Gastrocnemius medialis (tissue), 4 donors: ENCODE data around the gene EVA1C.

ENCODE experiments used
- CTCF ChIP-seq, 5 experiments: fragments of 450-650 bp in 3 of 5; fragments of 200-600 bp in 2 of 5; sonication (generic) in 2 of 5; IDR thresholded peaks in 4 of 5; conservative IDR thresholded peaks in 1 of 5; 1 replicate in 4 of 5; 2 replicates in 1 of 5; pipeline ENCODE4 v1.5.1; 2016 to 2019; ENCODE audit warnings: antibody characterized with exemption in 5 of 5, mild to moderate bottlenecking in 3 of 5, moderate library complexity in 3 of 5
- POLR2A ChIP-seq, 2 donors: fragments of 450-650 bp; IDR thresholded peaks; one replicate each; pipeline ENCODE4 v1.6.1; 2017; ENCODE audit warnings: antibody characterized with exemption in 2 of 2, mild to moderate bottlenecking in 2 of 2, moderate library complexity in 2 of 2

GRCh38 chr21:32521736-32522355 is 109.3 kb downstream of the EVA1C start:
- TF ChIP-seq CTCF (IDR thresholded peaks at IDR 0.05 in 4 of 5, conservative IDR thresholded peaks at IDR 0.05 in 1 of 5) (no peak), POLR2A (IDR thresholded peaks at IDR 0.05) (no peak)
